GM18507 (cell line): ENCODE data around the gene RAD51AP2.
A peak's percentile ranks its signal among the peaks of the same experiment; 100 is the strongest.
"Not testable (repeated sequence)": the region's sequence is repeated elsewhere in the genome, so short reads cannot be mapped to it uniquely, and the experiment has no call there.

Experiments
- DNase-seq: peaks from one replicate; pipeline ENCODE4 v3.0.0; 2011; ENCODE audit warnings: low read depth; ENCODE audit not compliant: insufficient read length; ENCODE audit errors: extremely low spot score
- FAIRE-seq: peaks from 2 replicates; lab custom pipeline; 2011; peaks lifted over from hg19 to GRCh38; lab: Jason Lieb, UNC

Gene RAD51AP2

GRCh38 chr2:17538844-17539554 is 20.8 kb upstream of the RAD51AP2 start:
- no peak for FAIRE-seq

GRCh38 chr2:17538022-17538843 is 20.0 kb upstream of the RAD51AP2 start:
- no peak for FAIRE-seq
- DNase-seq, result no peak

More at GRCh38 chr2:17538844-17539554, 20.8 kb upstream of the RAD51AP2 start:
- DNase-seq, result no peak

GRCh38 chr2:17536416-17536815 is 18.2 kb upstream of the RAD51AP2 start:
- FAIRE-seq, result no peak
- no peak for DNase-seq

GRCh38 chr2:17533546-17533945 is 15.3 kb upstream of the RAD51AP2 start:
- FAIRE-seq, result no peak
- no peak for DNase-seq

GRCh38 chr2:17529771-17530170 is 11.5 kb upstream of the RAD51AP2 start:
- FAIRE-seq (no peak), DNase-seq (no peak)

- no peak for FAIRE-seq
- no peak for DNase-seq
These were observed 4.1 kb upstream of the RAD51AP2 start for GRCh38 chr2:17522303-17522702.

- DNase-seq (no peak), FAIRE-seq (no peak)
These were observed 3.4 kb upstream of the RAD51AP2 start for GRCh38 chr2:17521621-17522020.

GRCh38 chr2:17520761-17521160 is 2.5 kb upstream of the RAD51AP2 start:
- DNase-seq, result no peak
- no peak for FAIRE-seq

- DNase-seq (no peak), FAIRE-seq (no peak)
These were observed 1.2 kb upstream of the RAD51AP2 start for GRCh38 chr2:17519486-17519885.

- DNase-seq (no peak), FAIRE-seq (peak; percentile 9)
These were observed 594 bp downstream of the RAD51AP2 start for GRCh38 chr2:17517481-17518211.

GRCh38 chr2:17515652-17516051 is 2.6 kb downstream of the RAD51AP2 start:
- FAIRE-seq, result peak; percentile 80
- no peak for DNase-seq

- FAIRE-seq, result peak; percentile 21
These were observed 11.3 kb downstream of the RAD51AP2 start for GRCh38 chr2:17506736-17507616.

GRCh38 chr2:17497718-17498117 is 20.5 kb downstream of the RAD51AP2 start:
- DNase-seq (no peak), FAIRE-seq (no peak)

More at GRCh38 chr2:17506736-17507616, 11.3 kb downstream of the RAD51AP2 start:
- DNase-seq, result no peak

GRCh38 chr2:17495590-17495989 is 22.6 kb downstream of the RAD51AP2 start:
- DNase-seq (no peak), FAIRE-seq (no peak)

- FAIRE-seq, DNase-seq: not testable (repeated sequence)
These were observed 28.1 kb downstream of the RAD51AP2 start for GRCh38 chr2:17490165-17490564.

GRCh38 chr2:17488610-17489009 is 29.6 kb downstream of the RAD51AP2 start:
- FAIRE-seq, DNase-seq: not testable (repeated sequence)

- DNase-seq, result no peak
- FAIRE-seq, result no peak
These were observed 34.7 kb downstream of the RAD51AP2 start for GRCh38 chr2:17483496-17483895.

GRCh38 chr2:17482651-17483050 is 35.6 kb downstream of the RAD51AP2 start:
- FAIRE-seq (no peak), DNase-seq (no peak)

- no peak for DNase-seq
- no peak for FAIRE-seq
These were observed 38.4 kb downstream of the RAD51AP2 start for GRCh38 chr2:17479875-17480274.
